K562 (cell line): ENCODE measurements around the gene PODXL. TPM values are rescaled to one million over a fixed set of nuclear protein-coding genes. Genes with fewer than 3 reads are reported as not detected.

Experiments
- CBFA2T2 ChIP-seq: fragments of 450-650 bp; conservative IDR thresholded peaks from 2 replicates; pipeline ENCODE4 v1.6.1; 2017; ENCODE audit warnings: mild to moderate bottlenecking
- JUND ChIP-seq, 2 experiments: IDR thresholded peaks; 2 replicates in 1 of 2; 3 replicates in 1 of 2; pipeline ENCODE4 v1.6.1; 2011; ENCODE audit warnings: borderline replicate concordance in 2 of 2, low read depth in 2 of 2, low read length in 2 of 2, improper control_type of control experiment in 1 of 2, missing biosample characterization in 1 of 2, missing genetic modification characterization in 1 of 2, missing genetic modification reagents in 1 of 2
- KDM2B ChIP-seq: fragments of 250-450 bp; sonication (Bioruptor Pico); IDR thresholded peaks from 2 replicates; pipeline ENCODE4 v1.8.0; 2021; ENCODE audit warnings: mild to moderate bottlenecking, moderate library complexity
- MAZ ChIP-seq, 2 experiments: fragments of 450-650 bp in 1 of 2; sonication (generic) in 1 of 2; formaldehyde crosslinking; IDR thresholded peaks in 1 of 2; conservative IDR thresholded peaks in 1 of 2; 2 replicates each; pipeline versions ENCODE4 v1.4.0 to v1.5.0; 2020; ENCODE audit warnings: mild to moderate bottlenecking in 1 of 2, missing genetic modification reagents in 1 of 2
- RFX7 ChIP-seq: fragments of 250-450 bp; sonication (Bioruptor Pico); IDR thresholded peaks from 2 replicates; pipeline ENCODE4 v1.5.1; 2021; ENCODE audit warnings: mild to moderate bottlenecking
- XRCC5 ChIP-seq: fragments of 200-400 bp; formaldehyde crosslinking; IDR thresholded peaks from 2 replicates; pipeline ENCODE4 v1.6.1; 2017; ENCODE audit warnings: low read depth, mild to moderate bottlenecking, low read length
- YBX1 ChIP-seq: fragments of 450-650 bp; IDR thresholded peaks from 2 replicates; pipeline ENCODE4 v1.7.1; 2016; ENCODE audit warnings: mild to moderate bottlenecking
- ZFX ChIP-seq: sonication (generic); formaldehyde crosslinking; IDR thresholded peaks from 2 replicates; pipeline ENCODE4 v1.8.0; 2022; ENCODE audit warnings: mild to moderate bottlenecking, missing genetic modification reagents, moderate library complexity
- ZNF263 ChIP-seq: sonication (generic); formaldehyde crosslinking; IDR thresholded peaks from 2 replicates; pipeline ENCODE4 v1.8.0; 2022; ENCODE audit warnings: mild to moderate bottlenecking, missing genetic modification reagents, borderline replicate concordance
- ZNF668 ChIP-seq: fragments of 250-450 bp; sonication (Bioruptor Pico); IDR thresholded peaks from 2 replicates; pipeline ENCODE4 v1.8.0; 2022; ENCODE audit warnings: mild to moderate bottlenecking, inconsistent platforms
- ZNF76 ChIP-seq: fragments of 250-450 bp; sonication (Bioruptor Pico); IDR thresholded peaks from 2 replicates; pipeline ENCODE4 v1.4.0; 2020; ENCODE audit warnings: mild to moderate bottlenecking, moderate library complexity, borderline replicate concordance
- polyA plus RNA-seq, 8 experiments: library from polyadenylated mRNA; depleted of rRNA in 4 of 8; stranded (reverse) in 5 of 8; unstranded in 3 of 8; fragments of >200 nt; fragmentation: Nextera tagmentation in 2 of 8; fragmentation: Illumina TruSeq in 1 of 8; extraction: Ambion mirVana in 2 of 8; extraction: Trizol in 1 of 8; gene quantifications; 2 replicates each; pipeline versions ENCODE4 v1.2.1 to v1.2.3, GENCODE V29; 2011 to 2014; ENCODE audit warnings: inconsistent platforms in 1 of 8, missing spikeins in 1 of 8
- total RNA-seq, 7 experiments: library from RNA; depleted of rRNA in 6 of 7; stranded (reverse); fragments of >200 nt in 6 of 7; fragmentation: Illumina TruSeq in 2 of 7; extraction: Trizol in 2 of 7; gene quantifications; 2 replicates each; pipeline versions ENCODE4 v1.2.1 to v1.2.3, GENCODE V29; 2011 to 2021; ENCODE audit warnings: low replicate concordance in 1 of 7
- TF ChIP-seq, protein P1 (sequence below), 2 experiments: IDR thresholded peaks in 1 of 2; conservative IDR thresholded peaks in 1 of 2; 2 replicates each; pipeline ENCODE4 v1.6.1; 2016; ENCODE audit warnings: low read depth in 2 of 2, mild to moderate bottlenecking in 1 of 2, missing compliant biosample characterization in 1 of 2, missing genetic modification characterization in 1 of 2, moderate library complexity in 1 of 2
- TF ChIP-seq, protein P2 (sequence below): sonication (generic); formaldehyde crosslinking; IDR thresholded peaks from 2 replicates; pipeline ENCODE4 v1.8.0; 2022; ENCODE audit warnings: mild to moderate bottlenecking, missing genetic modification reagents
- TF ChIP-seq, protein P3 (sequence below), 2 experiments: fragments of 450-650 bp; IDR thresholded peaks; 2 replicates each; pipeline ENCODE4 v1.6.1; 2016
- TF ChIP-seq, protein P4 (sequence below): fragments of 250-450 bp; sonication (Bioruptor Pico); IDR thresholded peaks from 2 replicates; pipeline ENCODE4 v1.4.0; 2020; ENCODE audit warnings: mild to moderate bottlenecking, moderate library complexity

The PODXL gene
- total and polyA plus RNA-seq, 9 of the 15 experiments (the other 6 are each of a cell fraction or from before 2014, with no cell fraction given): 0.01 to 0.73 (median 0.07) TPM

DNA sequence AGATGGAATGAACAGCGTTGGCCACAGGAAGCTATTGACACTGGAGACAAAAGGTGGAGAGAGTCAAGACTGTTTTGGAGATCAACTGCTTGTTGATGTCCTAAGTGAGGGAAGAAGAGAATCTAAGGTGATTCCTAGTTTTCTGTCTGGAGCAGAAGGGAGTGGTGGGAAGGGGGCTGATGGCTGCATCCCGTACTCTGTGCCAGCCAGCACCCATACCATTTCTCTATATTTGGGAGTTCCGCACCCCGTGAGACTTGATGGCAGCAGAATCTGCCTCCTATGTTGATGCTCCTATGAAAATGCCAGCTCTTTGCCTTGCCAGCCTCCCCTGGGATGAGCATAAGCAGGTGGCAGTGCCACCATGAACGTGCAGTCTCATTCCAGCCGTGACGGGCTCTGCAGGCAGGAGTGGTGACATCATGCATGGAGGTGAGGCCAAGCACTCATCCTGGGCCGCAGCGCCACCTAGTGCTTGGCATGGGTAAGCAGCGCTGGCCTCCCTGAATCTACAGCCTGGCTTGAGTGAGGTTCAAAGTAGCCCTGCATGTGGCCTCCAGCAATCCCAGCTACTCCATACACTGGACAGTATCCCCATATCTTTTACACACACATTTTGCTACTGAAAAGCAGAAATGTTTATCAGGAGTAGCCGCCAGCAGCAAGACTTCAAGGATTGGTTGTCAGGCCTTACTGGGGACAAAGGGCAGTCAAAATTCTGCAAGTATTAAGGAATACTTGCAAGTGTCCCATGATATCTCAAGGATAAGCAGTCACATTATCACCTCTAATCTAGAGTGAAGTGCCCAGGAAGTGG is 43.0 kb downstream of the PODXL start (continued):
- TF ChIP-seq, protein P1, sequence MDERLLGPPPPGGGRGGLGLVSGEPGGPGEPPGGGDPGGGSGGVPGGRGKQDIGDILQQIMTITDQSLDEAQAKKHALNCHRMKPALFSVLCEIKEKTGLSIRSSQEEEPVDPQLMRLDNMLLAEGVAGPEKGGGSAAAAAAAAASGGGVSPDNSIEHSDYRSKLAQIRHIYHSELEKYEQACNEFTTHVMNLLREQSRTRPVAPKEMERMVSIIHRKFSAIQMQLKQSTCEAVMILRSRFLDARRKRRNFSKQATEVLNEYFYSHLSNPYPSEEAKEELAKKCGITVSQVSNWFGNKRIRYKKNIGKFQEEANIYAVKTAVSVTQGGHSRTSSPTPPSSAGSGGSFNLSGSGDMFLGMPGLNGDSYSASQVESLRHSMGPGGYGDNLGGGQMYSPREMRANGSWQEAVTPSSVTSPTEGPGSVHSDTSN (CRISPR knock-in tag; IDR thresholded peaks at IDR 0.05; ENCODE audit: low read depth): no peak
- TF ChIP-seq, protein P1 (tag; conservative IDR thresholded peaks at IDR 0.05; ENCODE audit: low read depth): no peak
- TF ChIP-seq CBFA2T2 (no peak), ZFX (CRISPR knock-in tag) (no peak), ZNF668 (CRISPR knock-in tag) (no peak), ZNF263 (peak; percentile 42; the same call in 1 of the 2 replicates), ZNF76 (CRISPR knock-in tag) (no peak), KDM2B (CRISPR knock-in tag) (no peak), YBX1 (no peak), RFX7 (CRISPR knock-in tag) (no peak), XRCC5 (peak; percentile 92), MAZ (CRISPR knock-in tag; conservative IDR thresholded peaks at IDR 0.05 in 1 of 2, IDR thresholded peaks at IDR 0.05 in 1 of 2) (0 out of 4 replicates have a peak, but pooled peaks of 1 of the 2 experiments have one; percentile 19), JUND (IDR thresholded peaks at IDR 0.05; ENCODE audit: borderline replicate concordance, low read depth, low read length) (peak; percentile 98), JUND (tag; IDR thresholded peaks at IDR 0.05; ENCODE audit: borderline replicate concordance, low read depth, low read length) (peak; percentile 99)
- TF ChIP-seq, protein P2, sequence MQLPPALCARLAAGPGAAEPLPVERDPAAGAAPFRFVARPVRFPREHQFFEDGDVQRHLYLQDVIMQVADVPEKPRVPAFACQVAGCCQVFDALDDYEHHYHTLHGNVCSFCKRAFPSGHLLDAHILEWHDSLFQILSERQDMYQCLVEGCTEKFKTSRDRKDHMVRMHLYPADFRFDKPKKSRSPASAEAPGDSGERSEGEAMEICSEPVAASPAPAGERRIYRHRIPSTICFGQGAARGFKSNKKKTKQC (CRISPR knock-in tag): no peak; the same call in 1 of the 2 replicates
- TF ChIP-seq, protein P3, sequence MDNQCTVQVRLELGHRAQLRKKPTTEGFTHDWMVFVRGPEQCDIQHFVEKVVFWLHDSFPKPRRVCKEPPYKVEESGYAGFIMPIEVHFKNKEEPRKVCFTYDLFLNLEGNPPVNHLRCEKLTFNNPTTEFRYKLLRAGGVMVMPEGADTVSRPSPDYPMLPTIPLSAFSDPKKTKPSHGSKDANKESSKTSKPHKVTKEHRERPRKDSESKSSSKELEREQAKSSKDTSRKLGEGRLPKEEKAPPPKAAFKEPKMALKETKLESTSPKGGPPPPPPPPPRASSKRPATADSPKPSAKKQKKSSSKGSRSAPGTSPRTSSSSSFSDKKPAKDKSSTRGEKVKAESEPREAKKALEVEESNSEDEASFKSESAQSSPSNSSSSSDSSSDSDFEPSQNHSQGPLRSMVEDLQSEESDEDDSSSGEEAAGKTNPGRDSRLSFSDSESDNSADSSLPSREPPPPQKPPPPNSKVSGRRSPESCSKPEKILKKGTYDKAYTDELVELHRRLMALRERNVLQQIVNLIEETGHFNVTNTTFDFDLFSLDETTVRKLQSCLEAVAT (IDR thresholded peaks at IDR 0.05): no peak
- TF ChIP-seq, protein P4, sequence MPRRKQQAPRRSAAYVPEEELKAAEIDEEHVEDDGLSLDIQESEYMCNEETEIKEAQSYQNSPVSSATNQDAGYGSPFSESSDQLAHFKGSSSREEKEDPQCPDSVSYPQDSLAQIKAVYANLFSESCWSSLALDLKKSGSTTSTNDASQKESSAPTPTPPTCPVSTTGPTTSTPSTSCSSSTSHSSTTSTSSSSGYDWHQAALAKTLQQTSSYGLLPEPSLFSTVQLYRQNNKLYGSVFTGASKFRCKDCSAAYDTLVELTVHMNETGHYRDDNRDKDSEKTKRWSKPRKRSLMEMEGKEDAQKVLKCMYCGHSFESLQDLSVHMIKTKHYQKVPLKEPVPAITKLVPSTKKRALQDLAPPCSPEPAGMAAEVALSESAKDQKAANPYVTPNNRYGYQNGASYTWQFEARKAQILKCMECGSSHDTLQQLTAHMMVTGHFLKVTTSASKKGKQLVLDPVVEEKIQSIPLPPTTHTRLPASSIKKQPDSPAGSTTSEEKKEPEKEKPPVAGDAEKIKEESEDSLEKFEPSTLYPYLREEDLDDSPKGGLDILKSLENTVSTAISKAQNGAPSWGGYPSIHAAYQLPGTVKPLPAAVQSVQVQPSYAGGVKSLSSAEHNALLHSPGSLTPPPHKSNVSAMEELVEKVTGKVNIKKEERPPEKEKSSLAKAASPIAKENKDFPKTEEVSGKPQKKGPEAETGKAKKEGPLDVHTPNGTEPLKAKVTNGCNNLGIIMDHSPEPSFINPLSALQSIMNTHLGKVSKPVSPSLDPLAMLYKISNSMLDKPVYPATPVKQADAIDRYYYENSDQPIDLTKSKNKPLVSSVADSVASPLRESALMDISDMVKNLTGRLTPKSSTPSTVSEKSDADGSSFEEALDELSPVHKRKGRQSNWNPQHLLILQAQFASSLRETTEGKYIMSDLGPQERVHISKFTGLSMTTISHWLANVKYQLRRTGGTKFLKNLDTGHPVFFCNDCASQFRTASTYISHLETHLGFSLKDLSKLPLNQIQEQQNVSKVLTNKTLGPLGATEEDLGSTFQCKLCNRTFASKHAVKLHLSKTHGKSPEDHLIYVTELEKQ (CRISPR knock-in tag): no peak
